Dedifferentiated amniotic fluid mesenchymal stem cell (primary cell): ENCODE results near the gene DCLK3.
A peak's percentile ranks its signal among the peaks of the same experiment; 100 is the strongest.

Experiments
- DNase-seq: peaks from one replicate; pipeline ENCODE4 v3.0.0-alpha.2; 2016; ENCODE audit errors: extremely low spot score

The DCLK3 gene

GRCh38 chr3:36707623-36708409, 56.5 kb downstream of the DCLK3 start:
- DNase-seq: no peak

DNA sequence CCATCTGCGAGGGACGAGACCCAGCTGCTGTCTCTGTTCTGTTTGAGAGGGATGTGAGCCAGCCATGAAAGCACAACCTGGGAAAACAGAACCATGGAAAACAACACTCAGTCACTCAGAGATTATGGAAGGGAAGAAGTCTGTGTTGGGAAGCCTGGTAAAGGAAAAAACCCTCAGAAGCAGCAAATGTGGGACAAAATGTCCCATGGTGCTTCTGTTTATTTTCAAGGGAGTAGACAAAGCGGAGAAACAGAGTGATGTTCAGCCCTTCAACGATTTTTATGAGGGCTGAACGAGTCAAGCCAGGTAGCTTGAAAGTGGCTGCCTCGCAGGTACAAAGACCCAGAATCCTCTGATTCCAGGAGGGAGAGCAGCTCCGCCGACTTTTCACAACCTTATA, 59.3 kb downstream of the DCLK3 start:
- no peak for DNase-seq

GRCh38 chr3:36704280-36704679, 60.1 kb downstream of the DCLK3 start:
- DNase-seq: no peak

DNA sequence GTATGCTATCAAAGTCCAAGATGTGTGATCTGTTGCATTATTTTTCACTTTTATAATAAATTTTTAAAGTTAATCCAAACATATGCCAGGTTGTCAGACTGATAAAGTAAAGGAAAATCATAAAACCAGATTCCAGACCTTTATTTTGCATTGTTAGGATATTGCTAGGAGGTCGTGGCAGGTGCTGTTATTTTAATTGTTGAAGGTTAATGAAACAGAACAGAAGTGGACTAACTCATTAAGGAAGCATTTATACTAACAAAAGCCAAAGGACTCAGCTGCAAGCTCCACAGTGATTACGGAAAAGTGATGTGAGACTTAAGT, 63.1 kb downstream of the DCLK3 start:
- DNase-seq: no peak

GRCh38 chr3:36700537-36701248, 63.7 kb downstream of the DCLK3 start:
- peak; percentile 69 for DNase-seq

- DNase-seq: no peak
Observed at GRCh38 chr3:36698314-36698713, 66.0 kb downstream of the DCLK3 start.

DNA sequence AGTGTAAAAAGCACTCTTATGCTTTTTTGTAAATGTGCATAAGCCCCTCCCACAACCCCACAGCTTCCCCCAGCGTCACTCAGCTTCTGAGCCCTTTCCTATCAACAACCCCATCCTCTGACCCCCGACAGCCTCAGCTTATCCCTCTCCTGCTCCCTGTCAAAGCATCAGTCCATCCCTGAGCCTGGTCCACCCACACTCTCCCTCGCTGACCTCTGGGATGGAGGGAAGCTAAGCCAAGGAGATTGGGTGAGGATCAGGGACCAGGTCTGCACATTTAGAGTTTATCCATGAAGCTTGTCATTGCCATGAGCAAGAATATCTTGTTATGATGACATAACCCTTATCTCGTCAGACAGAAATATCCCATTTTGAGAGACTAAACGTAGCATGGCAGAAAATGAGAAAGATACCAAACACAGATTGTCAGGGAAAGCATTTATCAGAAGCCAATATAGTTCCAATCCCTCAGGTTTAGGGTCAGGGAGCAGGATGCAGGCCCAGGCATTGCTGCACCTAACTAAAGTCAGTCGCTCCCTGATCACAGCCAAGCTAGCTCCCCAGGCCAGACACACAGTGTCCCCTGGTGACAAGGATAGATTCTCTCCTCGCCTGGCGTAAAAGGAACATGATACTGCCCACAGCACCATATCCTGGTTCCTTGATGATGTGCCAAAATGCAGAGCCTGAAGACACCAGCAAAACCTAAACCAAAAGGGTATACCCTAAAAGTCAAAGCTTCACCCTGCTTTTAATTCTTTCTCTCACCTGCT, 66.9 kb downstream of the DCLK3 start:
- DNase-seq: no peak

GRCh38 chr3:36696799-36697198, 67.6 kb downstream of the DCLK3 start:
- DNase-seq: no peak

GRCh38 chr3:36695769-36696137, 68.6 kb downstream of the DCLK3 start:
- DNase-seq: no peak

GRCh38 chr3:36695113-36695768, 69.1 kb downstream of the DCLK3 start:
- no peak for DNase-seq

DNA sequence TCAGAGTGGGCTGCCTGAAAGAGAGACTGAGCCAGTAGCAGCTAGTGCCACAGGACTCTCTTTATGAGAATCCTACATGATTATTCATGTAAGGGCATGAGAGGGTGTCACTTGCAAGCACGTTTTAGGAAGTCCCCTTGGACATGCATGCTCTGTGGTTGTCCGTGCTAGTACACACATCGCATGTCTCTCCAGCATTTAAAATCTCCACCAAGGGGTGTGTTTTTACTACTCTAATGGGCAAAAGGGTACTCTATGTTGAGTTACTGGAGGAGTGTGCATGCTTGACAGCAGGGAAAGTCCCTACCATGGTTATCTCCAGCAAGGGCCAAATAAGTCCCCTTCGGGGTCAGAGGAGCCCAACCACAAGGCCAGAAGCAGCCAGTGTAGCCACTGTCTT, 70.7 kb downstream of the DCLK3 start:
- DNase-seq: no peak

DNA sequence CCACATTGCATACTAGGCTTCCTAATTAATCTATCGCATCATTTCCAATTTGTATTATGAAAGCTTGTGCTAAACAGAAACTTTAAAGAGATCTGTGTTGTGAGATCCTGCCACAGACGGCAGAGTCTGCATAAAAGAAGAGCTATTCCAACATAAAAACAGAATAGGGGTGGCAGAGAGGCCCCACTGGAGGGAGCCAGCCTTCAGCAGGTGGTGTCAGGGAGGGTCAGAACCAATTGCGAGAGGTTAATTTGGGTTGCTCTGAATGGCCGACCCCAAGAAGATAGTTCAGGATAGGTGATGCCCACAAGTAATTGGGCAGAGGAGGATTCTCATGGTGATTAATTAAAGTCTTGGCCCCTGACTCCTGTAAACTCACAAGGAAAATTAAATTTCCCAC, 74.8 kb downstream of the DCLK3 start:
- DNase-seq: no peak

GRCh38 chr3:36688815-36689214, 75.5 kb downstream of the DCLK3 start:
- DNase-seq: no peak

- DNase-seq: no peak
Observed at GRCh38 chr3:36686516-36686915, 77.8 kb downstream of the DCLK3 start.

DNA sequence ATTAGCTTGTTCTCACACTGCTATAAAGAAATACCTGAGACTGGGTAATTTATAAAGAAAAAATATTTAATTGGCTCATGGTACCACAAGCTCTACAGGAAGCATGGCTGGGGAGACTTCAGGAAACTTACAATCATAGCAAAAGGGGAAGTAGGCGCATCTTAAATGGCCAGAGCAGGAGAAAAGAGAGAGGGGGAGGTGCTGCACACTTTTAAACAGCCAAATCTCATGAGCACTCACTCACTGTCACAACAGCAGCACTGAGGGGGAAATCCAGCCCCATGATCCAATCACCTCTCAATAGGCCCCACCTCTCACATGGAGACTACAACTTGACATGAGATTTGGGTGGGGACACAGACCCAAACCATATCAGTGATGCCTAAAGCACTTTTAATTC, 82.5 kb downstream of the DCLK3 start:
- no peak for DNase-seq

GRCh38 chr3:36680952-36681351, 83.4 kb downstream of the DCLK3 start:
- no peak for DNase-seq

- DNase-seq: peak; percentile 86
Observed at GRCh38 chr3:36679384-36680200, 84.8 kb downstream of the DCLK3 start.

DNA sequence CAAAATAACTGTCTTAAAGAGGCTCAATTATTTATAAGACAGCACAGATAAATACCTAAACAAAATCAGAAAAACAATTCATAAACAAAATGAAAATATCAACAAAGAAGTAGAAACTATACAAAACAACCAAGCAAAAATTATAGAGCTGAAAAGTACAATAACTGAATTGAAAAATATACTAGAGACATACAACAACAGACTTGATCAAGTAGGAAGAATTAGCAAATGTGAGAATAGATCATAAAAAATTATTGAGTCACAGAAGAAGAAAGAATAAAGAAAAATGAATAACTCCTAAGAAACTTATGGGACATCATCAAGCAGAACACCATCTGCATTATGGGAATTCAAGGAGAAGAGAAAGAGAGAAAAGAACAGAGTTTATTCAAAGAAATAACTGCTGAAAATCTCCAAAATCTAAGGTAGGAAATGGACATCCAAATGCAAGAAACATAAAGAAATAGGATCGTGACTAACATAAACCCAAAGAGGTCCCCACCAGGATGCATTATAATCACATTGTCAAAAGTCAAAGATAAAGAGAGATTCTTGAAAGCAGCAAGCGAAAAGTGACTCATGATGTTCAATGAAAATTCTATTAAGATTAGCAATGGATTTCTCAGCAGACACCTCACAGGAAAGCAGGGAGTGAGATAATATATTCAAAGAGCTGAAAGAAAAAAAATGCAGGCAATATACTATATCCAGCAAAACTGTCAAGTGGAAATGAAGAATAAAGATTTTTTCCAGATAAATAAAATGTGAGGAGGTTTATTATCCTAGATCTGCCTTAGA, 85.9 kb downstream of the DCLK3 start:
- DNase-seq: no peak

GRCh38 chr3:36677331-36678007, 86.9 kb downstream of the DCLK3 start:
- peak; percentile 77 for DNase-seq

DNA sequence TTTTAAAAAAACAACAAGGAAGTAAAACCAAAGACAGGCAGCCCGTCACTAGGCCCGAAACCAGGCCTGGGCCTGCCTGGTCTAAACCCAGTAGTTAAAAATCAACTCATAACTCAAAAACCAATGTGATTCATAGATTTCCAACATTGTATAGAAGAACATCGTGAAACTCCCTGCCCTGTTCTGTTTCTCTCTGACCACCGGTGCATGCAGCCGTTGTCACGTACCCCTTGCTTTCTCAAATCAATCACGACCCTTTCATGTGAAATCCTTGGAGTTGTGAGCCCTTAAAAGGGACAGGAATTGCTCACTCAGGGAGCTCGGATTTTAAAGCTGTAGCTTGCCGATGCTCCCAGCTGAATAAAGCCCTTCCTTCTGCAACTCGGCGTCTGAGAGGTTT, 89.5 kb downstream of the DCLK3 start:
- no peak for DNase-seq
